Ovary (tissue), 9 donors: ENCODE data around the gene WASF2. TPM values are rescaled to one million over a fixed set of nuclear protein-coding genes. Genes with fewer than 3 reads are reported as not detected.
"Not testable (repeated sequence)": the region's sequence is repeated elsewhere in the genome, so short reads cannot be mapped to it uniquely, and the experiment has no call there.

ENCODE experiments used
- DNase-seq, 5 donors: peaks; one replicate each; pipeline ENCODE4 v3.0.0-alpha.2; 2019 to 2020
- H3K27ac ChIP-seq, 2 donors: fragments of 200-600 bp; one replicate each; pipeline versions ENCODE4 v1.5.1 to v1.8.0; 2019 to 2022
- H3K27me3 ChIP-seq: fragments of 200-600 bp; one replicate; pipeline ENCODE4 v1.8.0; 2022
- H3K36me3 ChIP-seq: fragments of 200-600 bp; sonication (generic); one replicate; pipeline ENCODE4 v1.5.1; 2019
- H3K4me1 ChIP-seq: one replicate; pipeline ENCODE4 v1.8.1; 2013; ENCODE audit warnings: mild to moderate bottlenecking, moderate library complexity; ENCODE audit not compliant: insufficient read depth
- H3K4me3 ChIP-seq: fragments of 200-600 bp; sonication (generic); one replicate; pipeline ENCODE4 v1.5.1; 2017
- H3K9me3 ChIP-seq, 2 donors: fragments of 200-600 bp in 1 of 2; sonication (generic) in 1 of 2; one replicate each; pipeline versions ENCODE4 v1.5.1 to v1.8.1; 2013 to 2019; ENCODE audit warnings: mild to moderate bottlenecking in 1 of 2, moderate library complexity in 1 of 2
- EP300 ChIP-seq: sonication (generic); formaldehyde crosslinking; IDR thresholded peaks from one replicate; pipeline ENCODE4 v1.6.1; 2017; ENCODE audit warnings: antibody characterized with exemption
- POLR2A ChIP-seq: fragments of 450-650 bp; IDR thresholded peaks from one replicate; pipeline ENCODE4 v1.6.1; 2017; ENCODE audit warnings: antibody characterized with exemption, mild to moderate bottlenecking, moderate library complexity
- WGBS, 3 donors: extraction: QIAGEN DNeasy Blood & Tissue Kit in 1 of 3; methylation state at CpG; one replicate each; pipeline versions ENCODE4 v1.1.5 to v1.1.7; 2013 to 2017; 5-methylcytosine and 5-hydroxymethylcytosine counted together
- intact Hi-C, 4 donors: fragments of 100-400 bp; cut with DNase I; formaldehyde crosslinking; loops; one replicate each; pipeline versions ENCODE4 v1.11.0 to v1.15.1; 2022 to 2023
- polyA plus RNA-seq, 2 donors: library from polyadenylated mRNA; stranded (reverse); fragments of 200-250 nt in 1 of 2; fragments of 350-450 nt in 1 of 2; fragmentation: Illumina TruSeq in 1 of 2; extraction: RNeasy Lipid Tissue Mini Kit (QIAGEN cat#74804) in 1 of 2; gene quantifications; one replicate each; pipeline ENCODE4 v1.2.3, GENCODE V29; 2013 to 2014
- total RNA-seq, 7 donors: library from RNA; depleted of rRNA in 2 of 7; stranded (reverse); fragments of >200 nt in 2 of 7; fragmentation: NEBNext Ultra II Directional in 3 of 7; extraction: Animal tissue kit (Norgen Biotek cat#: 25700) in 3 of 7; gene quantifications; one replicate each; pipeline versions ENCODE4 v1.1.0 to v1.2.4, GENCODE V29; 2016 to 2023
- TF ChIP-seq, protein P1 (sequence below), 3 donors: fragments of 450-650 bp in 2 of 3; fragments of 200-600 bp in 1 of 3; IDR thresholded peaks; one replicate each; pipeline versions ENCODE4 v1.5.1 to v1.8.0; 2016 to 2022; ENCODE audit warnings: antibody characterized with exemption in 3 of 3, mild to moderate bottlenecking in 1 of 3
- donor health status: DM: no; HTN: no; CAD: no; lungs with moderate emphysema.
- donor health status: DM: no; HTN: no; CAD: no.
- donor health status: Bipolar disorder and iron deficiency.
- donor health status: DM: yes; HTN: yes; CAD: no.
- donor health status: DM: no; HTN: no; CAD: no.
- donor health status: DM: yes; HTN: yes; CAD: no.

Gene WASF2
- total and polyA plus RNA-seq, 9 donors, result 28.0 to 233 (median 153) TPM

DNA sequence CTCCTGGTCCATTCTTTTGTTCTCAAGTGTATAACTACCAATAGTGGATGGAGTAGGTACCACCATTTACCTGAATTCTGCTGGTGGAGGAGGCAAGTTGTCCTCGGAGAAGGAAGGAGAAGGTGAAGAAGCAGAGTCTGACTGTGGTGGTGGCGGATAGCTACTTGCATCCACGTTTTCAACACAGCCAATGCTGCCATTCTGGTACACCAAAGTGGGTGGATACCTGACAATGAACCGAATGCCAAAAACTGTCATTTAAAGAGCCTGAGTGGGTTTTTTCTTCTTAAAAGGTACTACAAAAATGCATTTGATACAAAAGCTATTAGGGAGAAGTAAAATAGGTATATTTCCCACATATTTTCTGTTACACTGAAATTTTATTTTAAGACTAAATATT is 77.5 kb downstream of the WASF2 start:
- TF ChIP-seq EP300, result no peak
- no peak for TF ChIP-seq POLR2A
- TF ChIP-seq, protein P1, sequence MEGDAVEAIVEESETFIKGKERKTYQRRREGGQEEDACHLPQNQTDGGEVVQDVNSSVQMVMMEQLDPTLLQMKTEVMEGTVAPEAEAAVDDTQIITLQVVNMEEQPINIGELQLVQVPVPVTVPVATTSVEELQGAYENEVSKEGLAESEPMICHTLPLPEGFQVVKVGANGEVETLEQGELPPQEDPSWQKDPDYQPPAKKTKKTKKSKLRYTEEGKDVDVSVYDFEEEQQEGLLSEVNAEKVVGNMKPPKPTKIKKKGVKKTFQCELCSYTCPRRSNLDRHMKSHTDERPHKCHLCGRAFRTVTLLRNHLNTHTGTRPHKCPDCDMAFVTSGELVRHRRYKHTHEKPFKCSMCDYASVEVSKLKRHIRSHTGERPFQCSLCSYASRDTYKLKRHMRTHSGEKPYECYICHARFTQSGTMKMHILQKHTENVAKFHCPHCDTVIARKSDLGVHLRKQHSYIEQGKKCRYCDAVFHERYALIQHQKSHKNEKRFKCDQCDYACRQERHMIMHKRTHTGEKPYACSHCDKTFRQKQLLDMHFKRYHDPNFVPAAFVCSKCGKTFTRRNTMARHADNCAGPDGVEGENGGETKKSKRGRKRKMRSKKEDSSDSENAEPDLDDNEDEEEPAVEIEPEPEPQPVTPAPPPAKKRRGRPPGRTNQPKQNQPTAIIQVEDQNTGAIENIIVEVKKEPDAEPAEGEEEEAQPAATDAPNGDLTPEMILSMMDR (IDR thresholded peaks at IDR 0.05), result no peak
- H3K4me1 ChIP-seq, result no peaks in the 10 kb centered on the region
- intact Hi-C loops, result no loop called here
- no peaks in the 10 kb centered on the region for H3K9me3 ChIP-seq
- no peak for DNase-seq
- no peak overlapping the region for H3K27ac ChIP-seq
- no peaks in the 10 kb centered on the region for H3K36me3 ChIP-seq
- 86 to 88% (median 87%) methylated on average over 4 of the region's 4 CpGs for WGBS, 3 donors
- no peak overlapping the region for H3K4me3 ChIP-seq
- no peaks in the 10 kb centered on the region for H3K27me3 ChIP-seq

DNA sequence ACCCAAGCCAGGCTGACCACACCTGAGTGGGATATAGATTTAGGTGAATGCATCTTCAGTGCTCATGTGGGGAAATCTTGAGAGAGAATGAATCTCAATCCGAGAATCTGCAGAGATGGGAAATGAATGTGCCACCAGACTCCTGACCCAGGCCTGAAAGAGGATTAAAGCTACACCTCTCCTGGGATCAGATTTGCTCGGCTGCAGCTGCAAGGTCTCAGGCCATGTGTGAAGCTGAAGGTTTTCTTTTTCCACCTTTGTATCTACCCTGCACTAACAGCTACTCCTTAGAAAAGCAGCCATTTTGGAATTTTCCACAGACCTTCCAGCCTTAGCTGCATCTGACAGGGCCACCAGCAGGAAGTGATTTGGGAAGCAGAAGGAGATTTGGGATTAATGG is 79.3 kb downstream of the WASF2 start:
- no peaks in the 10 kb centered on the region for H3K27me3 ChIP-seq
- intact Hi-C loops, result no loop called here
- H3K36me3 ChIP-seq, result no peaks in the 10 kb centered on the region
- DNase-seq, result no peak
- no peak overlapping the region for H3K27ac ChIP-seq
- no peak overlapping the region for H3K4me3 ChIP-seq
- TF ChIP-seq, protein P1 (IDR thresholded peaks at IDR 0.05), result no peak
- TF ChIP-seq EP300 (no peak), POLR2A (no peak)
- H3K4me1 ChIP-seq, result no peaks in the 10 kb centered on the region
- 78 to 90% (median 83%) methylated on average over 2 of the region's 2 CpGs for WGBS, 3 donors
- H3K9me3 ChIP-seq, result no peaks in the 10 kb centered on the region

DNA sequence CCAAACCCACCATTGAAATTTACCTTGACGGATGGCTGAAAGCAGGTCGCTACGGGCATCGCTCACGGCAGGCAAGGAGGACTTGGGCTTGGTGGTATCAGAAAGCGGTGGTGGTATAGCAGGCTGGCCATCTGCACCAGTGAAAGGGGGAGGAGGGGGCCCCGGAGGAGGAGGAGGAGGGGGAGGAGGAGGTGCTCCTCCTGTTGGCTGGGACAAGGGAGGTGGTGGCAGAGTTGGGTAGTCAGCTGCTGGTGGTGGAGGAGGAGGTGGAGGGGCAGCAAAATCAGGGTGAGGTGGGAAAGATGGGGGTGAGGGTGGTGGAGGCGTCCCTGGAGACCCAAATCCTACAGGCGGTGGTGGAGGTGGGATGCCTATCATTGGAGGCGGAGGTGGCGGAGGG is 80.3 kb downstream of the WASF2 start:
- H3K27ac ChIP-seq, result no peak overlapping the region
- no peak for DNase-seq
- TF ChIP-seq, protein P1 (IDR thresholded peaks at IDR 0.05), result no peak
- TF ChIP-seq EP300 (no peak), POLR2A (no peak)
- H3K9me3 ChIP-seq, result no peaks in the 10 kb centered on the region
- H3K27me3 ChIP-seq, result no peaks in the 10 kb centered on the region
- no peaks in the 10 kb centered on the region for H3K4me1 ChIP-seq
- intact Hi-C loops, result loop anchor here in 1 of 4 donors (10.0 kb wide), 1 partner anchor 255 kb away; no protein-coding TSS in a partner anchor
- no peak overlapping the region for H3K4me3 ChIP-seq
- 88 to 92% (median 91%) methylated on average over 11 of the region's 11 CpGs for whole genome bisulfite sequencing, 3 donors
- H3K36me3 ChIP-seq, result no peaks in the 10 kb centered on the region

DNA sequence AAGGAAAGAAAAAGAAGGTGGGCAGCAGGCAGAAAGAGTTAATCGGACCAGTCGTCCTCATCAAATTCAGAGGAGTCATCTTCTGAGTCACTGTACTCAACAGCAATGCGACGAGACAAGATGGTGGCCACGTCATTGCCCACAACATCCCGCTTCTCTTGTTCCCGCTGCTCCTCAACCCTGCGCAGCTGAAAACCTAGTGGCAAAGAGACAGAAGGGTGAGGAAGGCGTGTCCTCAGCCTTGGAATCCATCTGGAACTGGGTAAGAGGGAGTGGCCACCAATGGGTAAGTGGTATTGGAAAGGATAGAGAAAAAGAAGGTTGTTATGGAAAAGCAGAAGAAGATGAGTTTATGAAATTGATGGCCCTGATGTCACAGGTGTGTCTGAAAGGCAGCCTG is 81.8 kb downstream of the WASF2 start:
- DNase-seq, result no peak
- H3K27me3 ChIP-seq, result no peaks in the 10 kb centered on the region
- H3K4me1 ChIP-seq, result no peaks in the 10 kb centered on the region
- no peak for TF ChIP-seq EP300
- TF ChIP-seq POLR2A, result no peak
- 90 to 92% (median 90%) methylated on average over 9 of the region's 9 CpGs for WGBS, 3 donors
- H3K27ac ChIP-seq, result no peak overlapping the region
- H3K36me3 ChIP-seq, result no peaks in the 10 kb centered on the region
- intact Hi-C loops, result loop anchor here in 1 of 4 donors (10.0 kb wide), 1 partner anchor 257 kb away; no protein-coding TSS in a partner anchor
- no peak overlapping the region for H3K4me3 ChIP-seq
- no peaks in the 10 kb centered on the region for H3K9me3 ChIP-seq

DNA sequence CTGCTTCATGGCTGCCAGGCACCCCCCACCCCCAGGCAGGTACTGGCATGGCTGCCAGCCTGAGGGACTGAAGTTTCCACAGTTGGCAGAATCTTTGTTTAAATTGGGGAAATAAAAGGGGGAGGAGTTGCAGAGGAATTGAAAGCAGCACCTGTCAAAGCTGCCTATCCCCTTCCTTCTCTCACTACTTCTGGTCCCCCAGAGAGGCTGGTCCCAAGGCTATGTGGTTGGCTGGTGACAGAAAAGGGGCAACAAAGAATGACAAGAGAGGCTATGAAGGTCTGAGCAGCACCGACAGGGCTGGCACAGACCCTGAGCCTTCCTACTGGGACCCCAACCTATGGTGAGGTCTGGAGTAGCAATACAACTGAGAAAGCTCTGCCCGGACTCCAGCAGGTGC is 83.2 kb downstream of the WASF2 start:
- not testable (repeated sequence) for H3K4me3 ChIP-seq, H3K4me1 ChIP-seq, H3K27ac ChIP-seq, DNase-seq, H3K36me3 ChIP-seq, H3K27me3 ChIP-seq, H3K9me3 ChIP-seq
- WGBS, 3 donors, result 80 to 95% (median 86%) methylated on average over 2 of the region's 2 CpGs
- intact Hi-C loops, result loop anchor here in 1 of 4 donors (10.0 kb wide), 1 partner anchor 258 kb away; no protein-coding TSS in a partner anchor
